Mesothelial cell of epicardium (in vitro differentiated cells): ENCODE measurements around the gene FRAS1. TPM values are rescaled to one million over a fixed set of nuclear protein-coding genes. Genes with fewer than 3 reads are reported as not detected.
"Not testable (repeated sequence)": the region's sequence is repeated elsewhere in the genome, so short reads cannot be mapped to it uniquely, and the experiment has no call there.

Experiments used
- DNase-seq, 2 experiments: peaks; one replicate each; pipeline ENCODE4 v3.0.0; 2021; ENCODE audit warnings: low spot score in 2 of 2; ENCODE audit not compliant: unreplicated experiment in 2 of 2
- H3K27ac Mint-ChIP-seq: 2 replicates; pipeline ENCODE4 v1.8.0; 2021; ENCODE audit warnings: mixed read lengths
- H3K27me3 Mint-ChIP-seq: 2 replicates; pipeline ENCODE4 v1.8.0; 2021; ENCODE audit warnings: low read depth, mixed read lengths
- H3K36me3 Mint-ChIP-seq: 2 replicates; pipeline ENCODE4 v1.8.0; 2021; ENCODE audit warnings: mixed read lengths
- H3K4me1 Mint-ChIP-seq: 2 replicates; pipeline ENCODE4 v1.8.0; 2021; ENCODE audit warnings: mixed read lengths
- H3K4me3 Mint-ChIP-seq: 2 replicates; pipeline ENCODE4 v1.8.0; 2021; ENCODE audit warnings: mild to moderate bottlenecking, moderate library complexity, mixed read lengths
- H3K9me3 Mint-ChIP-seq: 2 replicates; pipeline ENCODE4 v1.8.0; 2021; ENCODE audit warnings: mixed read lengths
- total RNA-seq: library from RNA; stranded (reverse); gene quantifications from 3 replicates; pipeline ENCODE4 v1.2.1, GENCODE V29; 2021
- TF ChIP-seq, protein P1 (sequence below): fragments of 200-600 bp; sonication (generic); IDR thresholded peaks from one replicate; pipeline ENCODE4 v1.5.0; 2021; ENCODE audit warnings: antibody characterized with exemption; ENCODE audit not compliant: unreplicated experiment

FRAS1 gene
- total RNA-seq, 1 donor from 2014 or later: 51.9 TPM

DNA sequence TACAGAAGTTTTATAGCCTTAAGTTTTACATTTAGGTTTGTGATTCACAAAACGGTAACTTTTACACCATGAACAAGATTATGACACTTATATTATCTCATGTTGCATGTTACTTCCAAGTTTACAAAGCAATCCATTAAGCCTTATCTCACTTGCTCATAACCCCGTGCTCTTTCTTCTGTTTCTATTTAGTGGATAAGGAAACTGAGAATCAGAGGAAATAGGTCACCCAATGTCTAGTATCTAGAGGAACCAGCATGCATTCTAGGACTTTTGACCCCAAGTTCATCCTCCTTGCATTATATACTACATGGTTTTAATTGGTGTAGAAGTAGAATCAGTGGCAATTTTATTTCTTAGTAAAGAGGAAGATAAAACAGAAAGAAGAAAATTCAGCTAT lies 427.5 kb downstream of the FRAS1 start:
- Mint-ChIP-seq H3K27me3 (no peaks in the 10 kb centered on the region), H3K27ac (no peak overlapping the region), H3K36me3 (peaks cover 19% of the 10 kb centered on the region), H3K4me3 (no peak overlapping the region), H3K9me3 (peaks cover 2% of the 10 kb centered on the region), H3K4me1 (peaks cover 12% of the 10 kb centered on the region)
- TF ChIP-seq, protein P1, sequence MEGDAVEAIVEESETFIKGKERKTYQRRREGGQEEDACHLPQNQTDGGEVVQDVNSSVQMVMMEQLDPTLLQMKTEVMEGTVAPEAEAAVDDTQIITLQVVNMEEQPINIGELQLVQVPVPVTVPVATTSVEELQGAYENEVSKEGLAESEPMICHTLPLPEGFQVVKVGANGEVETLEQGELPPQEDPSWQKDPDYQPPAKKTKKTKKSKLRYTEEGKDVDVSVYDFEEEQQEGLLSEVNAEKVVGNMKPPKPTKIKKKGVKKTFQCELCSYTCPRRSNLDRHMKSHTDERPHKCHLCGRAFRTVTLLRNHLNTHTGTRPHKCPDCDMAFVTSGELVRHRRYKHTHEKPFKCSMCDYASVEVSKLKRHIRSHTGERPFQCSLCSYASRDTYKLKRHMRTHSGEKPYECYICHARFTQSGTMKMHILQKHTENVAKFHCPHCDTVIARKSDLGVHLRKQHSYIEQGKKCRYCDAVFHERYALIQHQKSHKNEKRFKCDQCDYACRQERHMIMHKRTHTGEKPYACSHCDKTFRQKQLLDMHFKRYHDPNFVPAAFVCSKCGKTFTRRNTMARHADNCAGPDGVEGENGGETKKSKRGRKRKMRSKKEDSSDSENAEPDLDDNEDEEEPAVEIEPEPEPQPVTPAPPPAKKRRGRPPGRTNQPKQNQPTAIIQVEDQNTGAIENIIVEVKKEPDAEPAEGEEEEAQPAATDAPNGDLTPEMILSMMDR: no peak
- no peak for DNase-seq

DNA sequence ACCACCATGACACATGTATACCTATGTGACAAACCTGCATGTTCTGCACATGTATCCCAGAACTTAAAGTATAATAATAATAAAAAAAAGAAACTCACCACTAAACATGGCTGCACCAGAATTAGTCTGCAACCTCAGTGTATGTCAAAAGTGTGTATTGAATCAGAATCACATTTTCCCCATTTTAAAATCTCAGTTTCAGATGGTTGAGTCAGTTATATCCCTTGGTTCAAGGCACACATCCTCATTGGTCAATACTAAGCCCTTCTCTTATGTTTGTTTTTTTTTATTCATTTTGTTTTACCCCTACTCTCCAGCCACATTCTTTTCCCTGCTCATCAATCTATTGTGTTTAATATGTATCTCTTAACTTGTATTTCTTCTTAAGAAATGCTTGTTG lies 436.6 kb downstream of the FRAS1 start:
- Mint-ChIP-seq H3K4me1 (peaks cover 4% of the 10 kb centered on the region), H3K36me3 (peaks cover 45% of the 10 kb centered on the region)
- DNase-seq: no peak

DNA sequence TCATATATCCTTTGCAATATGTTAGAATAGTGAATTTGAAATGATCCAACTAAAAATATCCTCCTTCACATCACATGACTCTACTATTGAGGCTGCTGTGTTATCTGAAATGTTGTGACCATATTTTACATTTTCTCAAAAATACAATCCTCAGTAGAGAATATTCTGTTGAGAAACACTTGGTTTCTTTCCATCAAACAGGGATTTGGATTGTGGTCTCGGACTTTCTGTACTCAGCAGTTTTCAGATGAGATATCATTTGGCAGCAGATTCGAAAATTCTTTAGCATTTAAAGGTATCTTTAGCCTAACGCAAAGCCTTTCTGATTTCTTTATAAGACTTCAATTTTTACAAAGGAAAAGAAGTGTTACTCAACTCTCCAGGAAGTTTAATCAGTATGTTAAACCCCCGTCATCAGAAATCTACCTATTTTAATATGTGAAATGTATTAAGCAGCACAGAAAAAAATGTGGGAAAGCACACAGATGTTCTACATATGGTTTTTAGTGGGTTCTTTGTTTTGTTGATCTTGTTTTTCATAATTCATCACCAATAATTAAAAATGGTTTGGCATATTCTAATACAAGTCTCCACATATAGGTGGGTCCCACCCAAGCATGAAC lies 439.0 kb downstream of the FRAS1 start:
- no peak for DNase-seq

More for the DNA sequence above, 436.6 kb downstream of the FRAS1 start:
- no peaks in the 10 kb centered on the region for H3K27me3 Mint-ChIP-seq
- no peak overlapping the region for H3K4me3 Mint-ChIP-seq
- peaks cover 23% of the 10 kb centered on the region for H3K9me3 Mint-ChIP-seq
- H3K27ac Mint-ChIP-seq: no peak overlapping the region
- TF ChIP-seq, protein P1: no peak

DNA sequence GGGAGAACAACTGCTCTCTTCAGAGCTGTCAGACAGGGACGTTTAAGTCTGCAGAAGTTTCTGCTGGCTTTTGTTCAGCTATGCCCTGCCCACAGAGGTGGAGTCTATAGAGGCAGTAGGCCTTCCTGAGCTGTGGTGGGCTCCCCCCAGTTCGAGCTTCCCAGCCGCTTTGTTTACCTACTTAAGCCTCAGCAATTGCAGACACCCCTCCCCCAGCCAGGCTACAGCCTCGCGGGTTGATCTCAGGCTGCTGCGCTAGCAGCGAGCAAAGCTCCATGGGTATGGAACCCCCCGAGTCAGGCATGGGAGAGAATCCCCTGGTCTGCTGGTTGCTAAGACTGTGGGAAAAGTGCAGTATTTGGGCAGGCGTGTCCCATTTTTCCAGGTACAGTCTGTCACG lies 449.1 kb downstream of the FRAS1 start:
- not testable (repeated sequence) for DNase-seq, H3K27me3 Mint-ChIP-seq, H3K4me1 Mint-ChIP-seq, H3K27ac Mint-ChIP-seq, H3K4me3 Mint-ChIP-seq
- Mint-ChIP-seq H3K36me3 (peaks cover 47% of the 10 kb centered on the region), H3K9me3 (peaks cover 22% of the 10 kb centered on the region)

More for the DNA sequence above, 439.0 kb downstream of the FRAS1 start:
- Mint-ChIP-seq H3K27ac (peak overlapping the region; percentile 52), H3K4me1 (peaks cover 4% of the 10 kb centered on the region), H3K4me3 (no peak overlapping the region), H3K36me3 (peaks cover 45% of the 10 kb centered on the region), H3K9me3 (peaks cover 10% of the 10 kb centered on the region), H3K27me3 (no peaks in the 10 kb centered on the region)
- TF ChIP-seq, protein P1: no peak

DNA sequence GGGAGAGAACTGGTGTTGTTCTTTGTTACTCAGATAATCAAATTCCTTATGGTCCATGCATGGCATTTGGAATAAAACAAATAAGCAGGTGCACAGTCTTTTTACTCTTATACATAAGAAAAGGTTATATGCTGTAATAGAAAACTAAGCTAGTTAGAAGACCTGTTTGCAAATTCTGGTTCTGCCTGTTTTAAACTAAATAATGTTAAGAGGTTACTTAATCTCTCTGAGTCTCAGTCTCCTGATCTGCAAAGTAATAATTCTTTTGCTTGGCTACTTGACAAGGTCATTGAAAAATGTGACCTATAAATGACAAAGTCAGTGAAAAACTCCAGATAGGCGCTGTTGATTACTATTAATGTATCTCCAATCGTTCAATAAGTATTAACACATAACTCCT lies 451.9 kb downstream of the FRAS1 start:
- H3K4me3 Mint-ChIP-seq: no peak overlapping the region
- H3K4me1 Mint-ChIP-seq: no peaks in the 10 kb centered on the region
- H3K9me3 Mint-ChIP-seq: peaks cover 6% of the 10 kb centered on the region
- TF ChIP-seq, protein P1: no peak
- H3K36me3 Mint-ChIP-seq: peaks cover 20% of the 10 kb centered on the region
- H3K27ac Mint-ChIP-seq: no peak overlapping the region
- no peaks in the 10 kb centered on the region for H3K27me3 Mint-ChIP-seq
- no peak for DNase-seq

DNA sequence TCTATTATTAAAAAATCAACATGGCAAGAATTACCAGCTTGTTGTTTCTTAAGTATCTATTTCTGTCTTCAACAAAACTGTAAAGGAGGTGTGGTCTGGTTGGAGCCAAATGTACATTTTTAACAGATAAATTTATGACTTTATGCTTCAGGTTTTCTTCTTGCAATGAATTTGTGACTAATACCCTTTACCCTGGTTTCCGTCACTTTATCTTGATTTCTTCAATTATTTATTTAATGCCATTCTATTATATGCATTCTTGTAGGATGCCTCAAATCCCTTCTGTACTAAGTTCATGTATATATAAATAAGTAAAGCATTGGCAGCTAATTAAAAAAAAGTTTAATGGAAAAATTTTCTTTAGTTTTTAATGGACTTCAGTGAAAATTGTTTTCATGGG lies 453.0 kb downstream of the FRAS1 start:
- no peaks in the 10 kb centered on the region for H3K4me1 Mint-ChIP-seq
- no peak for DNase-seq
- no peak overlapping the region for H3K27ac Mint-ChIP-seq
- H3K9me3 Mint-ChIP-seq: peaks cover 4% of the 10 kb centered on the region
- H3K36me3 Mint-ChIP-seq: peaks cover 16% of the 10 kb centered on the region
- no peak overlapping the region for H3K4me3 Mint-ChIP-seq
- TF ChIP-seq, protein P1: no peak
- no peaks in the 10 kb centered on the region for H3K27me3 Mint-ChIP-seq
